ENCODE data around the gene SFT2D2.

The SFT2D2 gene

GRCh38 chr1:168221275-168221674, 4.5 kb upstream of the SFT2D2 start:
- Histone ChIP-seq H3F3A (ENCODE audit: low read depth) (no peaks in the 10 kb centered on the region), H3K4me2 (ENCODE audit: low read depth, low read length, poor library complexity, severe bottlenecking) (no peak overlapping the region), H3K4me1 (ENCODE audit: insufficient read depth, low read length, poor library complexity, severe bottlenecking) (peaks cover 15% of the 10 kb centered on the region), H2AFZ (ENCODE audit: low read length) (no peak overlapping the region), H3K36me3 (ENCODE audit: insufficient read depth, low read length) (no peaks in the 10 kb centered on the region), H3K4me3 (ENCODE audit: low read length, poor library complexity, severe bottlenecking) (no peak overlapping the region), H3K9ac (ENCODE audit: low read depth, low read length, poor library complexity, severe bottlenecking) (no peak overlapping the region), H3K9me2 (replicated peaks; ENCODE audit: low read depth, low read length) (no peaks in the 10 kb centered on the region), H4K20me1 (ENCODE audit: insufficient read depth, low read length, poor library complexity, severe bottlenecking) (no peaks in the 10 kb centered on the region), H3K79me2 (ENCODE audit: insufficient read depth, low read length) (peaks cover 17% of the 10 kb centered on the region), H3K9me3 (ENCODE audit: insufficient read depth, low read depth, low read length) (no peaks in the 10 kb centered on the region), H3K27me3 (ENCODE audit: insufficient read depth, low read length, poor library complexity, severe bottlenecking) (no peaks in the 10 kb centered on the region)
- TF ChIP-seq, protein P1, sequence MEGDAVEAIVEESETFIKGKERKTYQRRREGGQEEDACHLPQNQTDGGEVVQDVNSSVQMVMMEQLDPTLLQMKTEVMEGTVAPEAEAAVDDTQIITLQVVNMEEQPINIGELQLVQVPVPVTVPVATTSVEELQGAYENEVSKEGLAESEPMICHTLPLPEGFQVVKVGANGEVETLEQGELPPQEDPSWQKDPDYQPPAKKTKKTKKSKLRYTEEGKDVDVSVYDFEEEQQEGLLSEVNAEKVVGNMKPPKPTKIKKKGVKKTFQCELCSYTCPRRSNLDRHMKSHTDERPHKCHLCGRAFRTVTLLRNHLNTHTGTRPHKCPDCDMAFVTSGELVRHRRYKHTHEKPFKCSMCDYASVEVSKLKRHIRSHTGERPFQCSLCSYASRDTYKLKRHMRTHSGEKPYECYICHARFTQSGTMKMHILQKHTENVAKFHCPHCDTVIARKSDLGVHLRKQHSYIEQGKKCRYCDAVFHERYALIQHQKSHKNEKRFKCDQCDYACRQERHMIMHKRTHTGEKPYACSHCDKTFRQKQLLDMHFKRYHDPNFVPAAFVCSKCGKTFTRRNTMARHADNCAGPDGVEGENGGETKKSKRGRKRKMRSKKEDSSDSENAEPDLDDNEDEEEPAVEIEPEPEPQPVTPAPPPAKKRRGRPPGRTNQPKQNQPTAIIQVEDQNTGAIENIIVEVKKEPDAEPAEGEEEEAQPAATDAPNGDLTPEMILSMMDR (conservative IDR thresholded peaks at IDR 0.05; ENCODE audit: low read length) = no peak
- no peak for TF ChIP-seq EZH2phosphoT487 (IDR thresholded peaks at IDR 0.05; ENCODE audit: borderline replicate concordance)

- Histone ChIP-seq H3K9me2 (replicated peaks; ENCODE audit: low read depth, low read length) (no peaks in the 10 kb centered on the region), H3K9ac (ENCODE audit: low read depth, low read length, poor library complexity, severe bottlenecking) (no peak overlapping the region)
These were observed 2.5 kb upstream of the SFT2D2 start for GRCh38 chr1:168223261-168223660.

GRCh38 chr1:168223681-168224540, 1.9 kb upstream of the SFT2D2 start:
- no peaks in the 10 kb centered on the region for H3K27me3 ChIP-seq (ENCODE audit: insufficient read depth, low read length, poor library complexity, severe bottlenecking)
- TF ChIP-seq, protein P1 (conservative IDR thresholded peaks at IDR 0.05; ENCODE audit: low read length) = no peak
- no peak for TF ChIP-seq EZH2phosphoT487 (IDR thresholded peaks at IDR 0.05; ENCODE audit: borderline replicate concordance)
- peaks cover 43% of the 10 kb centered on the region for H3K79me2 ChIP-seq (ENCODE audit: insufficient read depth, low read length)
- H3K9me3 ChIP-seq (ENCODE audit: insufficient read depth, low read depth, low read length) = no peaks in the 10 kb centered on the region
- no peak overlapping the region for H3K9ac ChIP-seq (ENCODE audit: low read depth, low read length, poor library complexity, severe bottlenecking)
- H3K9me2 ChIP-seq (replicated peaks; ENCODE audit: low read depth, low read length) = no peaks in the 10 kb centered on the region
- no peak overlapping the region for H2AFZ ChIP-seq (ENCODE audit: low read length)
- no peaks in the 10 kb centered on the region for H3K36me3 ChIP-seq (ENCODE audit: insufficient read depth, low read length)
- peaks cover 35% of the 10 kb centered on the region for H3K4me1 ChIP-seq (ENCODE audit: insufficient read depth, low read length, poor library complexity, severe bottlenecking)
- no peaks in the 10 kb centered on the region for H3F3A ChIP-seq (ENCODE audit: low read depth)
- peak overlapping the region; percentile 93 for H3K4me2 ChIP-seq (ENCODE audit: low read depth, low read length, poor library complexity, severe bottlenecking)
- peak overlapping the region; percentile 78 for H3K4me3 ChIP-seq (ENCODE audit: low read length, poor library complexity, severe bottlenecking)
- peaks cover 21% of the 10 kb centered on the region for H4K20me1 ChIP-seq (ENCODE audit: insufficient read depth, low read length, poor library complexity, severe bottlenecking)

More at GRCh38 chr1:168223261-168223660, 2.5 kb upstream of the SFT2D2 start:
- Histone ChIP-seq H3K4me2 (ENCODE audit: low read depth, low read length, poor library complexity, severe bottlenecking) (no peak overlapping the region), H3K9me3 (ENCODE audit: insufficient read depth, low read depth, low read length) (no peaks in the 10 kb centered on the region), H2AFZ (ENCODE audit: low read length) (no peak overlapping the region), H3K79me2 (ENCODE audit: insufficient read depth, low read length) (peaks cover 37% of the 10 kb centered on the region), H3K4me1 (ENCODE audit: insufficient read depth, low read length, poor library complexity, severe bottlenecking) (peaks cover 28% of the 10 kb centered on the region), H3K27me3 (ENCODE audit: insufficient read depth, low read length, poor library complexity, severe bottlenecking) (no peaks in the 10 kb centered on the region), H3K36me3 (ENCODE audit: insufficient read depth, low read length) (no peaks in the 10 kb centered on the region), H4K20me1 (ENCODE audit: insufficient read depth, low read length, poor library complexity, severe bottlenecking) (peaks cover 15% of the 10 kb centered on the region), H3F3A (ENCODE audit: low read depth) (no peaks in the 10 kb centered on the region), H3K4me3 (ENCODE audit: low read length, poor library complexity, severe bottlenecking) (no peak overlapping the region)
- TF ChIP-seq, protein P1 (conservative IDR thresholded peaks at IDR 0.05; ENCODE audit: low read length) = no peak
- no peak for TF ChIP-seq EZH2phosphoT487 (IDR thresholded peaks at IDR 0.05; ENCODE audit: borderline replicate concordance)

Measured in Loucy (cell line).